ENCODE measurements around the gene HEG1.

The HEG1 gene

DNA sequence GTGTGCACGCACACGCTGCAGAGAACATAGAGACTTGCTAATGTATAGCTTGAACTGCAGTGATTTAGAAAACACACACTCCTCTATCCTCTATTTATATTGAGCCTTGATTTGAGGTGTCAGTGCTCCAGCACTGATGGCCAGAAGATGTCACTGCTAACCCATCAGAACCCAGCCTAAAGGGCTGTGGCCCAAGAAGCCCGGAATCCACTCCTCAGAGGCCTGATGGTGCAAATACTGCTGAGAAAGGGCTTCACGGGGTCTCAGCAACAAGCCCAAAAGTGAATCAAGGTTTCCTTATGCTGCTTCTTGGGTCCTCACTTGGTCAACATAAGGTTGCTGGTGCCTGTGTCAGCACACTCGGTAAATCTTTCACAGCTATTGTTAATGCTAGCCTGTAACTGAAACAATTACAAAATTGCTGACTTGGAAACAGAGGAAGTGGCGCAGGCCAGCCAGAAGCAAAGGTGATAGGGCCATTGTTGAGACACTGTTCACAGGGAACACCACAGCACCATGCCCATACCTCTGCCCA is 60.3 kb downstream of the HEG1 start:
- Histone ChIP-seq H3K36me3 (peaks cover 21 to 96% (median 70%) of the 10 kb centered on the region in 3 donors), H3K4me3 (no peak overlapping the region), H3K27me3 (no peaks in the 10 kb centered on the region), H3K27ac (no peak overlapping the region), H3K9me3 (no peaks in the 10 kb centered on the region), H3K4me1 (peaks cover 0 to 4% (median 0%) of the 10 kb centered on the region in 4 donors)
- intact Hi-C loops (cut with DNase I; ENCODE audit: low total_unique reads) = loop anchor here (5.0 kb wide), 1 partner anchor 442 kb away; no protein-coding TSS in a partner anchor
- TF ChIP-seq, protein P1, sequence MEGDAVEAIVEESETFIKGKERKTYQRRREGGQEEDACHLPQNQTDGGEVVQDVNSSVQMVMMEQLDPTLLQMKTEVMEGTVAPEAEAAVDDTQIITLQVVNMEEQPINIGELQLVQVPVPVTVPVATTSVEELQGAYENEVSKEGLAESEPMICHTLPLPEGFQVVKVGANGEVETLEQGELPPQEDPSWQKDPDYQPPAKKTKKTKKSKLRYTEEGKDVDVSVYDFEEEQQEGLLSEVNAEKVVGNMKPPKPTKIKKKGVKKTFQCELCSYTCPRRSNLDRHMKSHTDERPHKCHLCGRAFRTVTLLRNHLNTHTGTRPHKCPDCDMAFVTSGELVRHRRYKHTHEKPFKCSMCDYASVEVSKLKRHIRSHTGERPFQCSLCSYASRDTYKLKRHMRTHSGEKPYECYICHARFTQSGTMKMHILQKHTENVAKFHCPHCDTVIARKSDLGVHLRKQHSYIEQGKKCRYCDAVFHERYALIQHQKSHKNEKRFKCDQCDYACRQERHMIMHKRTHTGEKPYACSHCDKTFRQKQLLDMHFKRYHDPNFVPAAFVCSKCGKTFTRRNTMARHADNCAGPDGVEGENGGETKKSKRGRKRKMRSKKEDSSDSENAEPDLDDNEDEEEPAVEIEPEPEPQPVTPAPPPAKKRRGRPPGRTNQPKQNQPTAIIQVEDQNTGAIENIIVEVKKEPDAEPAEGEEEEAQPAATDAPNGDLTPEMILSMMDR (IDR thresholded peaks at IDR 0.05) = peak; percentile 72 to 73
- peak; percentile 68 to 72 for DNase-seq

DNA sequence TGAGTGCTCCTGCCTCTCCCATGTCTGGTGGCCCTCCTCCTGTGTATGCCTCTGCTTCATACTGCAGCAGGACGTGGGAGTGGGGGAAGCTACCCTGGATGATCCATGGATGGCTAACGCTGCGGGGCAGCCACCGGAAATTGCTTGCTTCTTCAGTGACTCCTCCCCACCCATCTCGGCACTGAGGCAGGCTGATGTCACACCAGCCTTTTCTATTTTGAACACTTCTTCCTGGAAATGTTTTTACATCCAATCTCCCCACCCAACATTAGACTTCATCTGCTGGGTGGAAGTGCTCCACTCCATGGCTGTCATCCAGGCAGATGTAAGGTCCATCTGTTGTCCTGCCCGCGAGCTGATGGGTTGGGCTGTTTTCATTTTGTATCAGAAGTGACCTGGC is 62.3 kb downstream of the HEG1 start:
- H3K9me3 ChIP-seq = no peaks in the 10 kb centered on the region
- no peak overlapping the region for H3K4me3 ChIP-seq
- peaks cover 27 to 98% (median 77%) of the 10 kb centered on the region in 3 donors for H3K36me3 ChIP-seq
- H3K27me3 ChIP-seq = no peaks in the 10 kb centered on the region
- H3K4me1 ChIP-seq = peaks cover 0 to 4% (median 0%) of the 10 kb centered on the region in 4 donors
- intact Hi-C loops (cut with DNase I; ENCODE audit: low total_unique reads) = loop anchor here (5.0 kb wide), 1 partner anchor 169 kb away; no protein-coding TSS in a partner anchor
- DNase-seq = peak in 1 of 2 donors; percentile 51
- no peak overlapping the region for H3K27ac ChIP-seq
- TF ChIP-seq, protein P1 (IDR thresholded peaks at IDR 0.05) = no peak

DNA sequence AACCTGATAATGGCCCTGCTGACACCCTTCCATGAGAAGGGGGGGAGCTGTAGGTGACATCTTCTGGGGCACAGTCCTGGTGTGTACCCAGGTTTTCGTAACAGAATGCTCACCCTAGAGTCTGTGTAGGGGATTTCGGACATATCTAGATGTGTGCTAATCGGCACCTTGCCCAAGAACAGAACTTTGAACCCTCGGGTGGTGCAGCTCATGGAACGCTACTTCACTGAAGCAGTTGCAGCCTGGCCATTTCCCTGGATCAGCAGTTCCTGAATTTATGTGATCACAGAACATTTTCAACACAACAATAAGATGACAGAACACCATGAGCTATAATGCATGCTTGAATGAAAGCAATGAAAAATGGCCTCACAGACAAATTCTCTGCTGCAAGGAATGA is 63.8 kb downstream of the HEG1 start:
- Histone ChIP-seq H3K4me1 (peaks cover 0 to 4% (median 0%) of the 10 kb centered on the region in 4 donors), H3K4me3 (no peak overlapping the region), H3K9me3 (no peaks in the 10 kb centered on the region), H3K36me3 (peaks cover 26 to 89% (median 69%) of the 10 kb centered on the region in 3 donors), H3K27me3 (no peaks in the 10 kb centered on the region), H3K27ac (no peak overlapping the region)
- no peak for DNase-seq
- intact Hi-C loops (cut with DNase I; ENCODE audit: low total_unique reads) = loop anchor here (5.0 kb wide), 1 partner anchor 170 kb away; no protein-coding TSS in a partner anchor
- TF ChIP-seq, protein P1 (IDR thresholded peaks at IDR 0.05) = no peak

DNA sequence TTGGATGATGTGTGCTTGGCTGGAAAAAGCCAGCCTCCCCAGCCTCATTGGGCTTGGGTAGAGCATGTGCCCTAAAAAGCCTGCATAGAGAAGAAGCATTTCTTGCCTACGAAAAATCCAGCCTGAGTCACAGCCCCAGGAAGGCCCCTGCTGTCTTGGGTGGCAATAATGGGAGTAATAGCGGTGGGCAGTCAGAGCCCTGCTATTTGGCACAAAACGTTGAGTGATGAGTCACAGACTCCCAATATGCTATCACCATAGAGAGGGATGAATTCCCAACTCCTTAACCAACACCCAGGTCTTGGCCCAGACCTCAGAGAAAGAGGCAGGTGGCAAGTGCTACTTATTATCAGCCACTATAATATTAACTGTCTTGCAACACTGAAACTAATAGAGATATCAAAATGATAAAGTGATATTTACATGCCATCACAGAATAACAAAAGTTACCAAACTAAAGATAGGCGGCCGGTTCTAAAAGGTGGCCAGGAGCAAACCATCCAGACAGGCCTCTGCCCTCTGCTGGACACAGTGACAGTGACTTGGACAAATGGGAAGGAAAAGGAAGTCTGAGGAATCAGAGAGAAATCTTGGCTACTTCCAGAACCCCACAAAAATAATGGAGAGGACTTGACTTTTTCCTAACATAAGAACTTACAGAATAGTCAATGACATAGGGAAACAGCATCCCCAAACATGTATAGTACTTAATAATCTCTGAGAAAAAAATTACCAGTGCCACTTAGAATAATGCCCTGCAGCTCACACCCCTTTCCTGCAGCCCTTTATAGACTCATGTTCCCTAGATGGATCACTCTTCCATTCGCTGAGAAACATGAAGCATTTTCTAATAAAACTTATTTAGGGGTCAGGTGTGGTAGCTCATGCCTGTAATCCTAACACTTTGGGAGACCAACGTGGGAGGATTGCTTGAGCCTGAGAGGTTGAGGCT is 69.3 kb downstream of the HEG1 start:
- Histone ChIP-seq H3K9me3 (no peaks in the 10 kb centered on the region), H3K27me3 (no peaks in the 10 kb centered on the region), H3K4me3 (no peak overlapping the region), H3K36me3 (peaks cover 18 to 57% (median 40%) of the 10 kb centered on the region in 3 donors), H3K27ac (peak overlapping the region; percentile 35 to 42), H3K4me1 (peaks cover 0 to 9% (median 4%) of the 10 kb centered on the region in 4 donors)
- TF ChIP-seq, protein P1 (IDR thresholded peaks at IDR 0.05) = peak; percentile 34 to 41
- intact Hi-C loops (cut with DNase I; ENCODE audit: low total_unique reads) = no loop called here
- peak in 1 of 2 donors; percentile 40 for DNase-seq

DNA sequence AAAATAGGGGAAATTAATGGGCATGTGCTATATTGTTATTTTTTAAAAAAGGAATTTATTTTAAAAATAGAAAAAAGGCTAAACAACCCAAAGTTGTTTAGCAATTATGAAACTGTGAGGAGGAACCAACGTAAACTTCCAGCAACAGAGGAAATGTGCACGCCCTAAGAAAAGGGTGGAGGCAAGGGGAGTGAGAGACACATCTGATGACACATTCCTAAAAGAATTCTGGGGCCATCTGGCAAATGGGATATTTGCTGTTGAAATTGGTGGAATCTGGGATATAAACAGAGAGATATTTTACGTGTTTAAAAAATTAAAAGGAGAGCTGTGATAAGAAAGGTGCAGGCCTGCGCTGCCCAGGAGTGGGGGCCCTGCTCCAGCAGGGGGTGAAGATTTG is 70.4 kb downstream of the HEG1 start:
- no peak overlapping the region for H3K4me3 ChIP-seq
- no peaks in the 10 kb centered on the region for H3K9me3 ChIP-seq
- H3K36me3 ChIP-seq = peaks cover 12 to 47% (median 32%) of the 10 kb centered on the region in 3 donors
- DNase-seq = peak in 1 of 2 donors; percentile 69
- TF ChIP-seq, protein P1 (IDR thresholded peaks at IDR 0.05) = no peak
- intact Hi-C loops (cut with DNase I; ENCODE audit: low total_unique reads) = no loop called here
- H3K27me3 ChIP-seq = no peaks in the 10 kb centered on the region
- H3K4me1 ChIP-seq = peaks cover 0 to 9% (median 4%) of the 10 kb centered on the region in 4 donors
- peak overlapping the region; percentile 35 to 42 for H3K27ac ChIP-seq

Data from tibial artery (tissue), 4 donors.